Medulla oblongata (tissue), 1 donor: ENCODE results near the gene PSMD1.

Experiments used
- DNase-seq: peaks from one replicate; pipeline ENCODE4 v3.0.0-alpha.2; 2015; ENCODE audit errors: extremely low spot score

The PSMD1 gene

DNA sequence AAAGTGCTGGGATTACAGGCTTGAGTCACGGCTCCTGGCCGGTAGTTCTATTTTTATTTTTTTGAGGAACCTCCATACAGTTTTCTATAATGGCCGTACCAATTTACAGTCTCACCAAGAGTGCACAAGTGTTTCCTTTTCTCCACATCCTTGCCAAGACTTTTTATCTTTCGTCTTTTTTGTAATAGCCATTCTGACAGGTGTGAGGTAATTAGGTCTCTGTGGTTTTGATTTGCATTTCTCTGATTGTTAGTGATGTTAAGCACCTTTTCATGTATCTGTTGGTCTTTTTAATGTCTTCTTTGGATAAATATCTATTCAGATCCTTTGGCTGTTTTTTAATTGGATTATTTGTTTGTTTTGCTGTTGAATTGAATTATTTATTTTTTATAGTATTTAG, 151.1 kb downstream of the PSMD1 start:
- no peak for DNase-seq

DNA sequence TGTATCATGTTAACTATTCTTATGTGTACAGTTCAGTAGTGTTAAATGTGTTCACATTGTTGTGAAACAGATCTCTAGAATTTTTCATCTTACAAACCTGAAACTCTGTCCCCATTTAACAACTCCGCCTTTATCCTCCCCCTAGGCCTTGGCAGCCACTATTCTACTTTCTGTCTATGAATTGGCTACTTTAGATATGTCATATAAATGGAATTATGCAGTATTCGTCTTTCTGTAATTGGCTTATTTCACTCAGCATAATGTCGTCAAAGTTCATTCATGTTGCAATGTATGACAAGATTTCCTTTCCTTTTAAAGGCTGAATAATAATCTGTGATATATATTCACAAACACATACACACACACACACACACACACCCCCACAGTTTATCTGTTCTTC, 154.1 kb downstream of the PSMD1 start:
- no peak for DNase-seq

DNA sequence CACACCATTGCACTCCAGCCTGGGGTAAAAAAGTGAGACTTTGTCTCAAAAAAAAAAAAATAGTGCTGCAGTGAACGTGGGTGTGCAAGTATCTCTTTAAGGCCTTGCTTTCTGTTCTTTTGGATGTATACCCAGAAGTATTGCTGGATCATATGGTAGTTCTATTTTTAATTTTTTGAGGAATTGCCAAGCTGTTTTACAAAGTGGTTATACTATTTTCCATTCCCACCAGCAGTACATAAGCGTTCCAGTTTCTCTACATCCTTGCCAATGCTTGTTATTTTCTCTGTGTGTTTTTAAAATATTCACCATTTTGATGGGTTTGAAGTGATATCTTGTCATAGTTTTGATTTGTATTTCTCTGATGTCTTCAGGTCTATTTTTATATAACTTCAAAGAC, 154.8 kb downstream of the PSMD1 start:
- DNase-seq, result no peak

DNA sequence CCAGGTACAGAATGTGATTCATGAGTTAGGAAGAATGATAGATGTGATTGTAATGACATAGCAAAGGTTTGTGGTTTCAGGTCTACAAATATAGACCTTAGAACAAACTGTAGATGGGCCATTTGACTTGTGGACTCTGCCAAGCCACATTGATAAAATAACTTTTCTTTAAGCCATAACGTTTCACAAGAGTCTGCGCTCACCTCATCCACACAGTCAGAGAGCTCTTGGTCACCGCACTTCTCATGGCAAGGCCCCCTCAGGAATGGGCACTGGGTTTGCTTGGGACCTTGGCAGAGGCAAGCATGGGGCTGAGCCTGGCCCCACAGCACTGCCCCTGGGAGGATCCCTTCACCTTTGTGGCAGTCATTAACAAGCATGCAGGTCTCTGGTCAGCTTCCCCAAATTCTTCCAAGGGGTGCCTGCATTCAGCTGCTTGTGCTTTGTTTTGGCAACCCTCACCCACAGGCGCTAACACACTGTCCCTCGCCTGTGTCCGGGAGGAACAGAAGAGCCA, 155.7 kb downstream of the PSMD1 start:
- no peak for DNase-seq

DNA sequence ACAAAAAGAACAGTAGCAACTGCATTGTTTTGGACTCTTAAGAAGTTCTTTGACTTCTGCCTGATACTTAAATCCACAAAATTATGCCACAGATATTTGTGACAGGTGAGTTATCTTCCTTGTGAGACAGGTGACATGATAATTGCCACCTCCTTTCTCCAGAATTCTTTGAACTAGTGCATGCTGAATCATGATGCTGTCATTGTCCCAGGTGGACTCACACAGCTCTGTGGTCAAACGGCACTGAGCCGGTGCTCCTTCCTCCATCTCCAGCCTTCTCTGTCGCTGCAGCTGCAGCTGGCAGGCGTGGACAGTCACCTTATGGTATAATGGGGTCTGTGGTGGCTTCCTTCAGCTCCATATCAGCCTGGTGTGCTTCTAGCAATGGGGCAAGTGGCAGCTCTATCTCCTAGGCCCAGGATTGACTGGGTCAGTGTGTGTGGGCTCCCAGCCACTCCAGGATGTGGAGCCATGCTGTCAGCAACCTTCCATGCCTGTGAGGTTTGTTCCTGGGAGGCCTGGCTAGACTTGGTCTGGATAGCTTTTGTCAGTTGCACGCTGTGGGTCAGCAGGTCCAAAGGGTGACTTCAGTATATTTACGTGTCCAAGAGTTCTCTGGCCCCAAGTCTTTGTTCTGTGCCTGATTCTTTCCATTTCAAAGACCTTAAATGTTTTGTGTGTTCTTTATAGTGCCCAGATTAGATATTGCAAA, 157.4 kb downstream of the PSMD1 start:
- DNase-seq, result no peak

DNA sequence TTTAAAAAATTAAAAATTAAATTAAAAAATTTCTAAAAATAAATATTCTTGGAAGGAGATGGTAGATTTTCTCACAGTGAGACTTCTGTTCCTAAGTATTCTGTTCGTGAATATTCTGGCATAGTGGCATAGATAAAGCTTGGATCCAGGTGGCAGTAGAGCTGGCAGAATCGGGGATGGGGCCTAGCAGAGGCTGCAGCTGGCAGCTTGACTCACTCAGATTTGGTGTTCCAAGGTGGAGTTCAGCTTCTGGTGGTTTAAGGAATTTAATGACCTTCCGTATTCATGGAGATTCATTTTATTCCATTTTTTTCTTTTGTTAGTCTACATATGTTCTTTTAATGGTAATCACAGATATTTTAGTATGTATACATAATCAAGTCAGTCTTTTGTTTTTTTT, 161.7 kb downstream of the PSMD1 start:
- DNase-seq, result no peak

DNA sequence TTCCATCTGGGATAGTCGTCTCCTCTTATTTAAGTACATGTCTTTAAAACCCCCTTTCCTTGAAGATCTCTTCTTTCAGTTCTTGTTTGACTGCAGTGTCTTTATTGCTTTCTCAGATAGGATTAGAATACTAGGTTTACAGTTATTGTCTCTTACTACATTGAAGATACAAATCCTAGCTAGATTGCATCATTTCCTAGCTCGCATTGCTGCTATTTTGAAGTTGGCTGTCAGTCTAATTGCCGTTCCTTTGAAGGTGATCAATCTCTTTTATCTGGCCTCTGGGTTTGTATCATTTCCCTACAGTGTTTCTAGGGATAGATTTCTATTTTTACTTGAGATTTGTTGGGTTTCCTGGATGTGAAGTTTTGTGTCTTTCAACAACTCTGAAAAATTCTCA, 162.6 kb downstream of the PSMD1 start:
- no peak for DNase-seq

DNA sequence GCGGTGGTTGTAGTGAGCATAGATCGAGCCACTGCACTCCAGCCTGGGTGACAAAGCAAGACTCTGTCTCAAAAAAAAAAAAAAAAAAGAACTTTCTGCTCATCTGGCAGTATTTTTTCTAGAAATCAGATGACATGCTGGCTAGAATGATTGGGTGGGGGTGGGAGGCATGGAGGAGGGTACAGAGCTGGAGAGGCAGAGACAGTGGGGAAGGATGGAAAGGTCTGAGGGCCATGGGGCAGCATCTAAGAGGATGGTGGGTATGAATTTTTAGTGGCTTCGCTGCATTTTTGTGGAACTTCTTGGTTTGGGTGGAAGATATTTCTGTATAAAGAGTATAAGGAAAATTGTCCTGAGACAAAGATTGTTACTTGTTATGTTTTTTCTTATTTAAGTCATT, 165.1 kb downstream of the PSMD1 start:
- DNase-seq, result no peak
